ENCODE measurements around the gene ERBB2.
"Not testable (repeated sequence)": the region's sequence is repeated elsewhere in the genome, so short reads cannot be mapped to it uniquely, and the experiment has no call there.

ERBB2 gene

GRCh38 chr17:39740357-39741111, 40.7 kb downstream of the ERBB2 start:
- Histone ChIP-seq H3K4me1 (peaks cover 32% of the 10 kb centered on the region), H3K4me3 (no peak overlapping the region), H3K9me3 (no peaks in the 10 kb centered on the region), H3K9ac (no peak overlapping the region), H4K20me1 (no peaks in the 10 kb centered on the region), H3K27ac (no peak overlapping the region), H3K36me3 (no peaks in the 10 kb centered on the region), H3K4me2 (peak overlapping the region; percentile 60), H3K27me3 (peaks cover 76% of the 10 kb centered on the region)
- TF ChIP-seq Cebpa-rat (IDR thresholded peaks at IDR 0.05) = no peak

GRCh38 chr17:39742126-39742855, 42.4 kb downstream of the ERBB2 start:
- Histone ChIP-seq H3K9me3 (no peaks in the 10 kb centered on the region), H4K20me1 (no peaks in the 10 kb centered on the region), H3K27ac (no peak overlapping the region), H3K4me2 (no peak overlapping the region), H3K27me3 (peaks cover 58% of the 10 kb centered on the region), H3K4me3 (no peak overlapping the region), H3K36me3 (no peaks in the 10 kb centered on the region), H3K4me1 (peaks cover 32% of the 10 kb centered on the region), H3K9ac (no peak overlapping the region)
- no peak for TF ChIP-seq Cebpa-rat (IDR thresholded peaks at IDR 0.05)

GRCh38 chr17:39742856-39743436, 43.1 kb downstream of the ERBB2 start:
- H3K9ac ChIP-seq = no peak overlapping the region
- H3K4me1 ChIP-seq = peaks cover 28% of the 10 kb centered on the region
- TF ChIP-seq Cebpa-rat (IDR thresholded peaks at IDR 0.05) = no peak
- no peak overlapping the region for H3K4me2 ChIP-seq
- H3K27me3 ChIP-seq = peaks cover 52% of the 10 kb centered on the region
- H3K4me3 ChIP-seq = no peak overlapping the region
- H3K36me3 ChIP-seq = no peaks in the 10 kb centered on the region
- H4K20me1 ChIP-seq = no peaks in the 10 kb centered on the region
- no peak overlapping the region for H3K27ac ChIP-seq
- no peaks in the 10 kb centered on the region for H3K9me3 ChIP-seq

- Histone ChIP-seq H3K36me3 (no peaks in the 10 kb centered on the region), H3K4me1 (peaks cover 23% of the 10 kb centered on the region), H4K20me1 (no peaks in the 10 kb centered on the region), H3K4me3 (no peak overlapping the region), H3K9me3 (no peaks in the 10 kb centered on the region), H3K27ac (no peak overlapping the region), H3K27me3 (peaks cover 39% of the 10 kb centered on the region), H3K4me2 (no peak overlapping the region), H3K9ac (no peak overlapping the region)
- TF ChIP-seq Cebpa-rat (IDR thresholded peaks at IDR 0.05) = no peak
These were observed 44.4 kb downstream of the ERBB2 start for GRCh38 chr17:39744075-39744835.

GRCh38 chr17:39744836-39745215, 45.0 kb downstream of the ERBB2 start:
- no peak overlapping the region for H3K27ac ChIP-seq
- no peaks in the 10 kb centered on the region for H3K9me3 ChIP-seq
- TF ChIP-seq Cebpa-rat (IDR thresholded peaks at IDR 0.05) = no peak
- H3K36me3 ChIP-seq = no peaks in the 10 kb centered on the region
- peaks cover 33% of the 10 kb centered on the region for H3K27me3 ChIP-seq
- H4K20me1 ChIP-seq = no peaks in the 10 kb centered on the region
- H3K4me1 ChIP-seq = peaks cover 17% of the 10 kb centered on the region
- no peak overlapping the region for H3K4me2 ChIP-seq
- no peak overlapping the region for H3K4me3 ChIP-seq
- no peak overlapping the region for H3K9ac ChIP-seq

GRCh38 chr17:39745335-39746144, 45.7 kb downstream of the ERBB2 start:
- H3K27me3 ChIP-seq = peaks cover 26% of the 10 kb centered on the region
- TF ChIP-seq Cebpa-rat (IDR thresholded peaks at IDR 0.05) = no peak
- peaks cover 16% of the 10 kb centered on the region for H3K4me1 ChIP-seq
- H4K20me1 ChIP-seq = no peaks in the 10 kb centered on the region
- H3K4me2 ChIP-seq = no peak overlapping the region
- no peak overlapping the region for H3K4me3 ChIP-seq
- no peaks in the 10 kb centered on the region for H3K9me3 ChIP-seq
- H3K27ac ChIP-seq = no peak overlapping the region
- H3K9ac ChIP-seq = no peak overlapping the region
- no peaks in the 10 kb centered on the region for H3K36me3 ChIP-seq

- Histone ChIP-seq H3K4me2 (no peak overlapping the region), H4K20me1 (no peaks in the 10 kb centered on the region), H3K9ac (no peak overlapping the region), H3K27me3 (peaks cover 20% of the 10 kb centered on the region), H3K27ac (no peak overlapping the region), H3K4me1 (peaks cover 16% of the 10 kb centered on the region), H3K4me3 (no peak overlapping the region), H3K36me3 (no peaks in the 10 kb centered on the region), H3K9me3 (no peaks in the 10 kb centered on the region)
- no peak for TF ChIP-seq Cebpa-rat (IDR thresholded peaks at IDR 0.05)
These were observed 46.2 kb downstream of the ERBB2 start for GRCh38 chr17:39746145-39746461.

- Histone ChIP-seq H3K27ac (no peak overlapping the region), H4K20me1 (no peaks in the 10 kb centered on the region), H3K4me2 (no peak overlapping the region), H3K4me1 (peaks cover 26% of the 10 kb centered on the region), H3K36me3 (no peaks in the 10 kb centered on the region), H3K9me3 (no peaks in the 10 kb centered on the region), H3K9ac (no peak overlapping the region), H3K4me3 (no peak overlapping the region), H3K27me3 (peaks cover 4% of the 10 kb centered on the region; the same call in 1 of the 2 replicates)
- no peak for TF ChIP-seq Cebpa-rat (IDR thresholded peaks at IDR 0.05)
These were observed 47.9 kb downstream of the ERBB2 start for GRCh38 chr17:39747745-39748144.

GRCh38 chr17:39748444-39749034, 48.7 kb downstream of the ERBB2 start:
- not testable (repeated sequence) for H3K4me3 ChIP-seq, H3K27ac ChIP-seq, H3K27me3 ChIP-seq, H3K9ac ChIP-seq, H4K20me1 ChIP-seq, H3K9me3 ChIP-seq, H3K4me2 ChIP-seq, H3K36me3 ChIP-seq
- TF ChIP-seq Cebpa-rat (IDR thresholded peaks at IDR 0.05) = 0 out of 2 replicates have a peak, but pooled peaks have one; percentile 33
- peaks cover 34% of the 10 kb centered on the region for H3K4me1 ChIP-seq

Data from BLaER1 (cell line).